Lower leg skin (tissue), 3 donors: Measurements from ENCODE around the gene AQR.

Source experiments
- CTCF ChIP-seq, 3 donors: fragments of 450-650 bp; IDR thresholded peaks; one replicate each; pipeline ENCODE4 v1.5.1; 2016; ENCODE audit warnings: antibody characterized with exemption in 3 of 3, mild to moderate bottlenecking in 3 of 3, moderate library complexity in 2 of 3
- POLR2A ChIP-seq, 2 donors: fragments of 450-650 bp; IDR thresholded peaks; one replicate each; pipeline ENCODE4 v1.6.1; 2016 to 2017; ENCODE audit warnings: antibody characterized with exemption in 2 of 2, mild to moderate bottlenecking in 1 of 2, moderate library complexity in 1 of 2

DNA sequence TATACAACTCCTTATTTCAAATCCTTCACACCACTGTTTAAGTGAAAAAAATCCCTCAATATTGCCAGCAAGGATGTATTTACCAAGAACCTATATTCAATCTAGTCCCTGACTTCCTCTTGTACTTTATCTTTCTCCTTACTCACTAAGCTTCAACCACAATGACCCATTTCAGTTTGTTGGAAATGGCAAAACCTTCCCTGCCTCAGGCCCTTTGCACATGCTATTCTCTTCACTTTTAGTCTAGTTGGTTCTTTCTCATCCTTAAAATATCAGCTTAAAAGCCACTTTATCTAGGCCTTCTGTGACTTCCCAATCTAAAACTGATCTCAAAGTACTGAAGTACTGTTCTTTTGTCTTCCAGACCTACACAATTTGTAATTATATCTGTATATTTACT, 92.9 kb downstream of the AQR start:
- TF ChIP-seq CTCF (IDR thresholded peaks at IDR 0.05) (no peak), POLR2A (IDR thresholded peaks at IDR 0.05) (no peak)
